DOHH2 (cell line): ENCODE data around the gene MACROD2.

Source experiments
- CTCF ChIP-seq: fragments of 200-600 bp; sonication (generic); IDR thresholded peaks from one replicate; pipeline ENCODE4 v1.5.1; 2014; ENCODE audit warnings: antibody characterized with exemption, mild to moderate bottlenecking, low read depth, low read length; ENCODE audit not compliant: poor library complexity, severe bottlenecking
- EZH2phosphoT487 ChIP-seq: fragments of 200-600 bp; sonication (generic); IDR thresholded peaks from 2 replicates; pipeline ENCODE4 v1.6.1; 2017; ENCODE audit warnings: borderline replicate concordance, mild to moderate bottlenecking, antibody characterized with exemption, low read length, moderate library complexity, mixed read lengths

- TF ChIP-seq EZH2phosphoT487 = no peak
- TF ChIP-seq CTCF = no peak
Observed at GRCh38 chr20:14134004-14134403, 138.7 kb downstream of the MACROD2 start.
